NT2/D1 (cell line): Measurements from ENCODE around the gene FOXJ2.
"Not testable (repeated sequence)": the region's sequence is repeated elsewhere in the genome, so short reads cannot be mapped to it uniquely, and the experiment has no call there.

Experiments used
- DNase-seq: peaks from one replicate; pipeline ENCODE4 v3.0.0-alpha.2; 2011; ENCODE audit warnings: low read depth, low spot score
- H3K27me3 ChIP-seq: 2 replicates; pipeline ENCODE4 v1.6.0; 2011; ENCODE audit warnings: mild to moderate bottlenecking; ENCODE audit not compliant: insufficient read length, insufficient read depth
- H3K36me3 ChIP-seq: 2 replicates; pipeline ENCODE4 v1.6.1; 2011; ENCODE audit warnings: mild to moderate bottlenecking, low read length, mixed read lengths; ENCODE audit not compliant: insufficient read depth, insufficient read length
- H3K4me1 ChIP-seq: 2 replicates; pipeline ENCODE4 v1.5.1; 2011; ENCODE audit not compliant: insufficient read depth, insufficient read length
- H3K4me3 ChIP-seq: 2 replicates; pipeline ENCODE4 v1.5.1; 2011; ENCODE audit warnings: low read depth; ENCODE audit not compliant: insufficient read length
- H3K9ac ChIP-seq: 2 replicates; pipeline ENCODE4 v1.6.0; 2011; ENCODE audit warnings: low read depth; ENCODE audit not compliant: insufficient read length
- H3K9me3 ChIP-seq: 2 replicates; pipeline ENCODE4 v1.5.1; 2011; ENCODE audit warnings: mild to moderate bottlenecking, low read length; ENCODE audit not compliant: insufficient read depth
- SUZ12 ChIP-seq: IDR thresholded peaks from 2 replicates; pipeline ENCODE4 v1.6.1; 2011; ENCODE audit not compliant: insufficient read length, insufficient read depth; ENCODE audit errors: extremely low read depth
- YY1 ChIP-seq: IDR thresholded peaks from 2 replicates; pipeline ENCODE4 v1.6.1; 2011; ENCODE audit not compliant: insufficient read length, insufficient read depth
- ZNF274 ChIP-seq: IDR thresholded peaks from 2 replicates; pipeline ENCODE4 v1.6.1; 2011; ENCODE audit warnings: mild to moderate bottlenecking, low read depth, low read length

The FOXJ2 gene

GRCh38 chr12:8018666-8019581 is 13.6 kb upstream of the FOXJ2 start:
- no peak for TF ChIP-seq YY1
- DNase-seq, result peak; percentile 99
- Histone ChIP-seq H3K36me3 (no peaks in the 10 kb centered on the region), H3K9ac (peak overlapping the region; percentile 72), H3K4me3 (peak overlapping the region; percentile 66), H3K4me1 (peaks cover 3% of the 10 kb centered on the region), H3K27me3 (peaks cover 14% of the 10 kb centered on the region), H3K9me3 (no peaks in the 10 kb centered on the region)

GRCh38 chr12:8026291-8026900 is 6.1 kb upstream of the FOXJ2 start:
- H3K4me3 ChIP-seq, result peak overlapping the region; percentile 81
- TF ChIP-seq SUZ12, result no peak
- TF ChIP-seq ZNF274, result no peak
- TF ChIP-seq YY1, result no peak
- H3K36me3 ChIP-seq, result no peaks in the 10 kb centered on the region
- DNase-seq, result peak; percentile 100
- no peaks in the 10 kb centered on the region for H3K9me3 ChIP-seq
- peaks cover 3% of the 10 kb centered on the region for H3K4me1 ChIP-seq
- peak overlapping the region; percentile 90 for H3K9ac ChIP-seq
- no peaks in the 10 kb centered on the region for H3K27me3 ChIP-seq

DNA sequence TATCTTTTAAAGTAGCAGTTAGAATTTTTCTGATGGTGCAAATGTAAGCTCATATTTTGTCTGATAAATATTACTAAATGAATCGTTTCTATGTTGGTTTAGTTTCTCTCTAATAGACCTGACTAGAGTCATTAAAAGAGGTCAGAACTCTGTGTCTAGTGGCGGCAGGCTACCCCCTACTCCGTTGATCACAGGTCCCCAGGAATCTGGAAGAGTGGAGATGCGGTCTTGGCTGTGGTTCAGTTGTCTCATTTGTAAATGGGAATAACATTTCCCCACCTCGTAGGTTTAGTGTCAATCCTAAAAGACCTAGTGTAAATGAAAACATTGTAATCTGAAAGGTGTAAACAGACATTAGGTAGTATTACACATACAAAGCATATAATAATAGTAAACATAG is 4.7 kb upstream of the FOXJ2 start:
- peak overlapping the region; percentile 37 for H3K9ac ChIP-seq

GRCh38 chr12:8028267-8028666 is 4.2 kb upstream of the FOXJ2 start:
- Histone ChIP-seq H3K27me3 (no peaks in the 10 kb centered on the region), H3K9me3 (no peaks in the 10 kb centered on the region), H3K36me3 (no peaks in the 10 kb centered on the region), H3K9ac (peak overlapping the region; percentile 5), H3K4me3 (no peak overlapping the region), H3K4me1 (no peaks in the 10 kb centered on the region)
- no peak for TF ChIP-seq YY1
- TF ChIP-seq SUZ12, result no peak
- TF ChIP-seq ZNF274, result no peak
- DNase-seq, result no peak

More for the DNA sequence above, 4.7 kb upstream of the FOXJ2 start:
- no peak for DNase-seq
- Histone ChIP-seq H3K27me3 (no peaks in the 10 kb centered on the region), H3K4me3 (no peak overlapping the region), H3K4me1 (no peaks in the 10 kb centered on the region), H3K36me3 (no peaks in the 10 kb centered on the region), H3K9me3 (no peaks in the 10 kb centered on the region)
- no peak for TF ChIP-seq ZNF274

DNA sequence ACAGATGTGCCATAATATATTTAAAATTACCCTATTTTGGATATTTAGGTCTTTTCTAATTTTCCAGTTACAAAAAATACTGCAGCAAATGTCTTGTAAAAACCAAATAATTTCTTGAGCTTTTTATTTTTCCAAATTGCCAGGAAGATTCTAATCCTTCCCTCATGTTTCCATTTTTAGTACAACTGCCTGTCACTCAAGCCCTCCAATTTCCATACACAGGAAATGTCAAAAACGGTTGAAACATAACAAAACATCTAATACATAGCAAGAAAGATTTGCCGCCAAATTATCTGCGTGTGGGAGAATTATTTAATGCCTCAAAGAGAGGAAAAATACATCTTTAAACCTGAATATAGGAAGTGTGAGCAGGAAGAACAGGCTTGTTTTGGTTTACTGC is 2.3 kb upstream of the FOXJ2 start:
- no peak overlapping the region for H3K4me3 ChIP-seq
- no peak overlapping the region for H3K9ac ChIP-seq

DNA sequence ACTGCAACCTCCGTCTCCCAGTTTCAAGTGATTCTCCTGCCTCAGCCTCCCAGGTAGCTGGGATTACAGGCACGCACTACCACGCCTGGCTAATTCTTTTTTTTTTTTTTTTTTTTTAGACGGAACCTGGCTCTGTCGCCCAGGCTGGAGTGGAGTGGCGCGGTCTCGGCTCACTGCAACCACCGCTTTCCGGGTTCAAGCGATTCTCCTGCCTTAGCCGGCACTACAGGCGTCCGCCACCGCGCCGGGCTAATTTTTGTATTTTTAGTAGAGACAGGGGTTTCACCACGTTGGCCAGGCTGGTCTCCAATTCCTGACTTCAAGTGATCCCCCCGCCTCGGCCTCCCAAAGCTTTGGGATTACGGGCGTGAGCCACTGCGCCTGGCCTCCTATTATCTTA is 1.5 kb upstream of the FOXJ2 start:
- DNase-seq, H3K27me3 ChIP-seq, H3K9ac ChIP-seq, H3K36me3 ChIP-seq, H3K4me3 ChIP-seq, H3K9me3 ChIP-seq: not testable (repeated sequence)
- peaks cover 11% of the 10 kb centered on the region for H3K4me1 ChIP-seq

More for the DNA sequence above, 2.3 kb upstream of the FOXJ2 start:
- H3K4me1 ChIP-seq, result peaks cover 7% of the 10 kb centered on the region
- H3K9me3 ChIP-seq, result no peaks in the 10 kb centered on the region
- no peaks in the 10 kb centered on the region for H3K27me3 ChIP-seq
- TF ChIP-seq SUZ12, result no peak
- H3K36me3 ChIP-seq, result no peaks in the 10 kb centered on the region
- DNase-seq, result no peak

- no peak for DNase-seq
- Histone ChIP-seq H3K27me3 (no peaks in the 10 kb centered on the region), H3K9ac (peak overlapping the region; percentile 90), H3K4me1 (peaks cover 15% of the 10 kb centered on the region), H3K4me3 (peak overlapping the region; percentile 89), H3K36me3 (peaks cover 6% of the 10 kb centered on the region), H3K9me3 (no peaks in the 10 kb centered on the region)
- TF ChIP-seq YY1, result no peak
- no peak for TF ChIP-seq ZNF274
- TF ChIP-seq SUZ12, result no peak
Observed at GRCh38 chr12:8031872-8032241, 659 bp upstream of the FOXJ2 start.
